AG08395 (cell line): Measurements from ENCODE around the gene KIFC3.
"Not testable (repeated sequence)": the region's sequence is repeated elsewhere in the genome, so short reads cannot be mapped to it uniquely, and the experiment has no call there.

Experiments used
- DNase-seq: peaks from one replicate; pipeline ENCODE4 v3.0.0; 2012; ENCODE audit warnings: mixed read lengths, low spot score

The KIFC3 gene

DNA sequence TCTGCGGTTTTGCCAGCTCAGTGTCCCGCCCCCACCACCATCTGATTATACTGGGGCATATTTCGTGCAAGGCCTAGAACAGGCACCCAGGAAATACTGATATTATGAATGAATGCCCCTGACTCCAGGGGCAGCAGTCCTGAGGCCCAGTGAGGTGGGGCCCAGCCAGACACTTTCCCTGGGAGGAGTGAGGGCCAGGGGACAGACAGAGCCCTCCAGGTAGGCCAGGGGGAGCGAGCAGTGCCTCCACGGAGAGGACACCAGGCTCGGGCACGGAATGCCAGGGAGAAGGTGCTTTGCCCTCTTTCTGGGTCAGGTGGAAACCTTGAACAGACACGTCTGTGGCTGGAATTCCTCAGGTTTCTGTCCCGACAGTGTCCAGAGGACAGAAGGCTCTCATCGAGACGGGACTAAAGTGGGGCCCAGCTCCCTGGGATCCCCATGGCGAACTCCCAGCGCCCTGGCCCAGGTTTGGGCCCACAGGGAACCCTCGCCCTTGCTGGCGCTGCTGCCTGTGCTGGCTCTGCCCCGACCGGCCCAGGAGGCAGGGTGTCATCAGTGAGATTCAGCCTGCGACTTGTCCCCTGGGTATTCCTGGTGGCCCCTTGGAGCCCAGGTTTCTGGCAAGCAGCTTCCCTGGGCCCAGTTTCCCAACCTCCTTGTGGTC, 62.4 kb downstream of the KIFC3 start:
- DNase-seq = no peak

GRCh38 chr16:57738844-57739243, 63.4 kb downstream of the KIFC3 start:
- no peak for DNase-seq

DNA sequence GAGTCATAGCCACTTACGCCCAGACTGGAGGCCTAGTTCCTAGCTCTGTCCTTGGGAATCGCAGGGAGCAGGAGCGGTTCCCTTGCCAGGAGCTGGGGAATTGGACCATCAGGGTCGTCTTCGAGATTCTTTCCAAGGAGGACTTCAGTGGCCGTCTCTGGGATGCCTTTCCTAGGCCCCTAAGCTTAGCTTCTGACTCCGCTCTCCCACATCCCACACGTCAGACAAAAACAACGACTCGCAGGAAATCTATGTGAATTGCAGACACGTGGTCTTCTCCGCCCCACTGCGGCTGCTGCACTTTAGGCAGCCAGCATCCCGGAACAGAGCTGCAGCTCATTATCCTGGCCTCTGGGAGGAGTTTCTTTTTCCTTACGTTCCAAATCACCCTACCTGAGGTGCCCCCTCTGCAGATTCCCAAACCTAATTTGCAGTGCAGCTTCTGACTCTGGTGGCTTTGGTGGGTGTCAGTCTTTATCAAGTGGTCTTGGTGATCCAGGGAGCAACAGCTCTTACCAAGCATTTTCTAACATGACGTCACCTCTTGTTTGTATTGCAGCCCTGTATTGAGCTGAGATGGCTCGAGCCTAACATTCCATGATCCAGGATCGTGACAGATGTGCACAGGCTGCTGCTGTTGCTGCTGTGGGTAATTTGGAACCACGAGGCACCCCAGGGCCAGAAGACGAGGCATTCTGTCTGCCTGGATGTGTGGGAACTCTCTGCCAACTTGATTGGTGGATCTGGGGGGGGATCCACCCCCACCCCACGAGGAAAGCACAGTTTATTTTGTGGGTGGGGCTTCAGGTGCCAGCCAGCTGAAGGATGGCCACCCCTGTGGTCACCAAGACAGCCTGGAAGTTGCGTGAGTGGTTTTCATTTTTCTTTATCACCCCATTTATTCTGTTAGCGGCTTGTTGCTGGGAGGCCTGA, 65.6 kb downstream of the KIFC3 start:
- peak; percentile 75 for DNase-seq

DNA sequence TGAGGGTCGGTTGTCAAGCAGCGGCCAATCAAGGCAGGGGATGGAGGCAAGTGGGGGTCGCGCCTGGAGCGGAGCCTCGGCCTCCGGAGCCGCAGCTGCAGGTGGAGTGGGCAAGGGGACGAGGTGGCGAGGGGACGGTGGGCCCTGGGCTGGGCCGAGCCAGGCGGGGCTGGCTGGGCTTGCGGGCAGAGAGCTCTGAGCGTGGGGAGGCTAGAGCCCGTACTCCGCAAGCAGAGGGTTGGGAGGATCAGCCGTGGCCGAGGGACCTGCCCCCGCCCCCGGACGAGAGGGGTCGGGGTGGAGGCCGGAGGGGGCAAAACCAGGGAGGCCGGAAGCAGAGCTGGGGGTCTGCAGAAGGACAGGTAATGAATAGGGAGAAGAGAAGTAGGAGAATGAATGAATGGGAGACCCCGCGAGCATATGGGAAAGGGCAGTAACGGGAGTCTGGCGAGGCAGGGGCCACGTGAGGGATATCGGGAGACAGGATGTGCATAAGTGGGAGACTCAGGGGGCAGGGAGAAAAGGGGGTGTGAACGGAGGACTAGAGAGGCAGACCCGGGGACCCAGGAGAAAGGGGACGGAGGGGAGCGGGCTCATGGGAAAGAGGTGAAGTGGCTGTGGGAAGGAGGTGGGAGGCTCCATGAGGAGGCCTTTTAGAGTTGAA, 66.4 kb downstream of the KIFC3 start, which contains the start of gene KATNB1:
Gene KATNB1 (plus strand): TSS at position 16 of the 664 bp plus-strand sequence. CDS start 1,474 bp downstream, outside the sequence.
- no peak for DNase-seq

GRCh38 chr16:57734925-57735754, 67.2 kb downstream of the KIFC3 start:
- DNase-seq = peak; percentile 99

- DNase-seq = no peak
These were observed 67.9 kb downstream of the KIFC3 start for GRCh38 chr16:57734308-57734924.

DNA sequence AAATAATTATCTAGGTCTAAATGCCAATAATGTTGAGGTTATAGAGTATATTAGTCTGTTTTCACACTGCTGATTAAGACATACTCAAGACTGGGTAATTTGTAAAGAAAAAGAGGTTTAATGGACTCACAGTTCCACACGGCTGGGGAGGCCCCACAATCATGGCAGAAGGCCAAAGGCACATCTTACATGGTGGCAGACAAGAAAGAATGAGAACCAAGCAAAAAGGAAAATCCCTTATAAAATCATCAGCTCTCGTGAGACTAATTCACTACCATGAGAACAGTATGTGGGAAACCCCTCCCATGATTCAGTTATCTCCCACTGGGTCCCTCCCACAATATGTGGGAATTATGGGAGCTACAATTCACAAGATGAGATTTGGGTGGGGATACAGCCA, 69.6 kb downstream of the KIFC3 start:
- DNase-seq = no peak

DNA sequence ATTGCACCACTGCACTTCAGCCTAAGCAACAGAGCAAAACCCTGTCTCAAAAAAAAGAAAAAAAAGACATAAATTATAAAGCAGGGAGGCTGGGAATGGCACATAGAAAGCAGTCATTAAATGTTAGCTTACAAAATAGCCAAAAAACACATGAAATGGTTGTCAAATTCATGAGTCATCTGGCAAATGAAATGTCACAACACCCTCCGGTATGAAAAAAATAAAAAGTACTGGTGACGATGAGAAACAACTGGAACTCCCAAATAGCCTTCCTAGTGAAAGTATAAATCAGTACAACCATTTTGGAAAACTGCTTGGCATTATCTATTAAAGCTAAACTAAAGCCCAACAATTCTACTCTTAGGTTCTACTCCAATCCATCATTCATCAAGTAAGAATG, 70.3 kb downstream of the KIFC3 start:
- DNase-seq = peak; percentile 69

DNA sequence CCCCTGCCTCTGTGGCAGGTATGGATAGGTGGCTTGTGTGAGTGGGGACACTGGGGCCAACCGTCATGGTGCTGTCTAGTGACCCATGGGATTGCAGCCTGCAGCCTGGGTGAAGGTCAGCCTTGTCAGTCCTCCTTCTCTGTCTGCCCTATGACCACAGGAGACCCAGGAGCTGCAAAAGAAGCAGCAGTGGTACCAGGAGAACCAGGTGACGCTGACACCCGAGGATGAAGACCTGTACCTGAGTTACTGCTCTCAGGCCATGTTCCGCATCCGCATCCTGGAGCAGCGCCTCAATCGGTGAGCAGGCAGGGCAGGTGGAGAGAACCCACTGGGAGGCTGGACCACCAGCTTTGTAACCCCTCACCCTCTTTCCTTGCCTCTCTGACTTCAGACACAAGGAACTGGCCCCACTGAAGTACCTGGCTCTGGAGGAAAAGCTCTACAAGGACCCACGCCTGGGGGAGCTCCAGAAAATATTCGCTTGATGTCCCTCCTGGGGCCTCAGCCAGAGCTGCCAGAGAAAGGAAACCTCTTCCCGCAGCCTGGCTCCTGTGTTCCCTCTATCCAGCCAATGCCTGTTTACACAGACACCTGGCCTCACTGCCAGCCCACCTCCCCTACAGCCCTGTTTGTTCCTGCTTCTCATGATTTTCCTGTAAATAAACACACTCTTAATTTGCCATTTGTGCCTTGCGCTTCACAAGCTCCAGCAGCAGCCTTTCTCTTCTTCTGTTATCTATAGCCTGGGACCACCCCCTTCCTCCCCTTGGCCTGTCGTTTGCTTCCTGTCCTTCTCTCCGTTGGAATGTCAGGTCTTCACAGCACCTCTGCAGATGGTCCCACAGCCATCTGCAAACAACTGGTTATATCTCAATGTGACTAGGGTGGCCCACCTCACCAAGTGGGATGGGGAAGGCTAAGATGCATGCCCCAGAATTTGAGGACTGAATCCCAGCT, 71.2 kb downstream of the KIFC3 start:
- DNase-seq = no peak

- DNase-seq = not testable (repeated sequence)
These were observed 72.4 kb downstream of the KIFC3 start for GRCh38 chr16:57729852-57730251.

- no peak for DNase-seq
These were observed 73.2 kb downstream of the KIFC3 start for GRCh38 chr16:57729182-57729484.

DNA sequence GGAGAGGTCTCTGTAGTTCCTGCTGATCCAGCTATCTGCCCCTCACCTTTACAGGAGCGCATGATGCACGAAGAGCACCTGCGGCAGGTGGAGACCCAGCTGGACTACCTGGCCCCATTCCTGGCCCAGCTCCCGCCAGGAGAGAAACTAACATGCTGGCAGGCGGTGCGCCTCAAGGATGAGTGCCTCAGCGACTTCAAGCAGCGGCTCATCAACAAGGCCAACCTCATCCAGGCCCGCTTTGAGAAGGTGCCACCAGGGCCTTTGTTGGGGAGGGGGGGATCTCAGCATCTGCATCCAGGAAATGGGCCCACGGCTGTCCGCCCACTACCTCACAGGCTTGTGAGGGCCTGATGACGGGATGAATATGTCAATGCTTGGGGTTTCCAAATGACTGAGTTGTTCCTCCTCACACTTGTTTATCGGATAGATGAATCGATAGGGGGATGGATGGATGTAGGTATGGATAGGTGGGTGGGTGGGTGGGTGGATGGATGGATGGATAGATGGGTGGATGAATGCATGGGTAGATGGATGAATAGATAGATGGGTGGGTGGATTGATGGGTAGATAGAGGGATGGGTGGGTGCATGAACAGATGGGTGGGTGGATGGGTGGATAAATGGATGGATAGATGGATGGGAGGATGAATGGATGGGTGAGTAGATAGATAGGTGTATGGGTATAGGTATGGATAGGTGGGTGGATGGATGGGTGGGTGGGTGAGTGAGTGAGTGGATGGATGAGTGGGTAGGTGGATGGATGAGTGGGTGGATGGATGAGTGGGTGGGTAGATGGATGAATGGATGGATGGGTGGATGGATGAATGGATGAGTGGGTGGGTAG, 73.7 kb downstream of the KIFC3 start:
- no peak for DNase-seq

GRCh38 chr16:57727610-57728009, 74.7 kb downstream of the KIFC3 start:
- no peak for DNase-seq

DNA sequence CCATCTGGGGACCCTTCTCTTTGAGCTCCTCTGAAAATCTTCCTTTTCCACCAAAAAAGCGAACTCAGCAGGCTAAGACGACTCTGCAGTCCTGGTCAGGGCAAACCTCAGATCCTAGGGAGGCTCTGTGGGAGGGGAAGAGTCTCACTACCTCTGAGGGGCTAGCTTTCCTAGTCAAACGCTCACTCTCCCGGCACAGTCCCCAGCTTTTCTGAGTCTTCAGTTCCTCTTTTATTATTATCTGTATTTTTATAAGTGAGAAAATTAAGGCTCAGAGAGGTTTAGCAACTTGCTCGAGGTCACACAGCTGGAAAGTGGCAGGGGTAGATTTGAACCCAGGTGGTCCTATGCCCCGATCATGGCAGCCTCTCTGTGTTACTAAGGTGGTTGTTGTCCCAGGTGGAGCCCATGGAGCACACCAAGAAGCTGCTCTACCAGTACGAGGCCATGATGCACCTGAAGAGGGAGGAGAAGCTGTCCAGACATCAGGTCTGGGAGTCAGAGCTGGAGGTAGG, 75.8 kb downstream of the KIFC3 start:
- no peak for DNase-seq

DNA sequence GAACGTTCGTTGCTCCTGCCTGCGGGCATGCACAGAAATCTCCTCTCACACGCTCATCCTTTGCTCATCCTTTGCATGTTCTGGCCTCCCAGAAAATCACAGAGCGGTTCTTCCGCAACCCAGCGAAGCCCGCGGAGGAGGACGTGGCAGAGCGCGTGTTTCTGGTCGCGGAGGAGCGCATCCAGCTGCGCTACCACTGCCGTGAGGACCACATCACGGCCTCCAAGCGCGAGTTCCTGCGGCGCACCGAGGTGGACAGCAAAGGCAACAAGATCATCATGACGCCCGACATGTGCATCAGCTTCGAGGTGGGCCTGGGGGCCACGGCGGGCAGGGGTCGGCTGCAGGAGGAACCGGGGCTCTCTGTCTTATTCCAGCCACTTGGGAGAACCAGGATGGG, 76.3 kb downstream of the KIFC3 start:
- no peak for DNase-seq

- DNase-seq = no peak
These were observed 76.7 kb downstream of the KIFC3 start for GRCh38 chr16:57725554-57725953.

- no peak for DNase-seq
These were observed 77.1 kb downstream of the KIFC3 start for GRCh38 chr16:57725151-57725550.

GRCh38 chr16:57724531-57724930, 77.8 kb downstream of the KIFC3 start:
- DNase-seq = no peak

GRCh38 chr16:57723170-57723569, 79.1 kb downstream of the KIFC3 start:
- DNase-seq = no peak
